Frontal cortex (tissue), 4 donors: ENCODE measurements around the gene U2SURP. TPM values are rescaled to one million over a fixed set of nuclear protein-coding genes. Genes with fewer than 3 reads are reported as not detected.
A peak's percentile ranks its signal among the peaks of the same experiment; 100 is the strongest.

Source experiments
- DNase-seq, 2 donors: peaks; one replicate each; pipeline ENCODE4 v3.0.0; 2012; ENCODE audit warnings: low spot score in 2 of 2
- FAIRE-seq: peaks from 2 replicates; lab custom pipeline; 2012; peaks lifted over from hg19 to GRCh38; lab: Jason Lieb, UNC
- total RNA-seq: library from RNA; depleted of rRNA; stranded (reverse); fragments of >200 nt; gene quantifications from one replicate; pipeline ENCODE4 v1.2.3, GENCODE V29; 2014
- donor health status: control.
- donor health status: control.
- donor health status: control.

U2SURP gene
- total RNA-seq, result 107 TPM

GRCh38 chr3:143001369-143002082 is at the start of gene U2SURP:
Gene U2SURP (plus strand): TSS chr3:143001570. CDS start chr3:143001629, 59 bp downstream.
- DNase-seq, result peak; percentile 78 to 92
- no peak for FAIRE-seq

GRCh38 chr3:142951794-142952193 is 49.6 kb upstream of the U2SURP start:
- no peak for FAIRE-seq
- peak in 1 of 2 donors; percentile 11 for DNase-seq

- no peak for DNase-seq
- no peak for FAIRE-seq
Observed at GRCh38 chr3:142952272-142953193, 48.8 kb upstream of the U2SURP start.

GRCh38 chr3:142953443-142953842 is 47.9 kb upstream of the U2SURP start:
- FAIRE-seq, result no peak
- no peak for DNase-seq

- DNase-seq, result no peak
- no peak for FAIRE-seq
Observed at GRCh38 chr3:142958707-142959106, 42.7 kb upstream of the U2SURP start.

GRCh38 chr3:142960322-142960850 is 41.0 kb upstream of the U2SURP start:
- no peak for FAIRE-seq
- DNase-seq, result no peak

GRCh38 chr3:142961539-142961938 is 39.8 kb upstream of the U2SURP start:
- no peak for FAIRE-seq
- DNase-seq, result no peak

- FAIRE-seq, result no peak
Observed at GRCh38 chr3:142962175-142962519, 39.2 kb upstream of the U2SURP start.

GRCh38 chr3:142962520-142963233 is 38.7 kb upstream of the U2SURP start:
- DNase-seq (no peak), FAIRE-seq (no peak)

More at GRCh38 chr3:142962175-142962519, 39.2 kb upstream of the U2SURP start:
- DNase-seq, result no peak

- DNase-seq, result peak in 1 of 2 donors; percentile 24
- no peak for FAIRE-seq
Observed at GRCh38 chr3:142963234-142963515, 38.2 kb upstream of the U2SURP start.

- DNase-seq (peak; percentile 52 to 53), FAIRE-seq (no peak)
Observed at GRCh38 chr3:142963516-142964448, 37.6 kb upstream of the U2SURP start, which contains the start of gene PAQR9. Gene PAQR9 (minus strand): TSS chr3:142963674. CDS start chr3:142963336, 338 bp downstream.

- no peak for DNase-seq
- no peak for FAIRE-seq
Observed at GRCh38 chr3:142965581-142965980, 35.8 kb upstream of the U2SURP start.

- DNase-seq, result no peak
- no peak for FAIRE-seq
Observed at GRCh38 chr3:142966808-142967207, 34.6 kb upstream of the U2SURP start.

GRCh38 chr3:142968319-142969025 is 32.9 kb upstream of the U2SURP start:
- FAIRE-seq (no peak), DNase-seq (no peak)

GRCh38 chr3:142971431-142971830 is 29.9 kb upstream of the U2SURP start:
- DNase-seq (no peak), FAIRE-seq (no peak)

GRCh38 chr3:142972092-142972753 is 29.1 kb upstream of the U2SURP start:
- DNase-seq, result no peak

GRCh38 chr3:142973217-142974009 is 28.0 kb upstream of the U2SURP start:
- DNase-seq (no peak), FAIRE-seq (no peak)

More at GRCh38 chr3:142972092-142972753, 29.1 kb upstream of the U2SURP start:
- no peak for FAIRE-seq
